Cardiac fibroblast (primary cell): ENCODE data around the gene PUDP.

Source experiments
- DNase-seq, 2 donors: peaks; one replicate each; pipeline versions ENCODE4 v3.0.0 to v3.0.0-alpha.2; 2010; ENCODE audit warnings: low read depth in 2 of 2
- H3K4me3 ChIP-seq, 2 donors: replicated peaks in 1 of 2; 1 replicate in 1 of 2; 2 replicates in 1 of 2; pipeline ENCODE4 v1.5.1; 2011; ENCODE audit warnings: low read depth in 2 of 2, low read length in 2 of 2, mild to moderate bottlenecking in 2 of 2, moderate library complexity in 1 of 2
- TF ChIP-seq, protein P1 (sequence below): IDR thresholded peaks from one replicate; pipeline ENCODE4 v1.5.1; 2011; ENCODE audit warnings: low read depth, mild to moderate bottlenecking, low read length, inconsistent platforms

The PUDP gene

DNA sequence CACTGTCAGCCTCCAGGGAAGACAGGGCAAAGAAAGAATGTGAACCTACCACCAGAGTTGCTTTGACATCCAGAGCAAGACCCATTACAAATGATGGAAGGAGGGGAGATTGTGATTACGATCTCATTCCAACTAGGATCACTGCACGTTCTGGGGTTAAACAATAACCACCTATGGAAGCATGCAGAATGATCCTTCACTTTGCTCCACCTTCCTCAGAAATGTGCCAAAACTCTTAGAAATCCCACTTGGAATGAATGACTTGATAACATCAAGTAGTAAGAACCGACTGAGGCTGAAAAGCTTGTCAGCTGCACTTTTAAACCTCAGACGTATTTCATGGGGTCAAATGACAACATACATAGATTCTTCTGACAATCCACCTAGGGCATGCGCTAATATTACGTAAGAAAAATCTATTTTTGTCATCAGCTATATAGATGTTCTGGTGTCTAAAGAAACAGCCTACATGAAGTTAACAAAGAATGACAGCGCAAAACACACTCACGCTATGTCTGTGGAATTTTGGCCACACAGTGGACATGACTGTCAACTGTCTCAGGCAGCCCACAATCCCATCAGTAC, 3.9 kb downstream of the PUDP start:
- H3K4me3 ChIP-seq, result no peak overlapping the region
- TF ChIP-seq, protein P1, sequence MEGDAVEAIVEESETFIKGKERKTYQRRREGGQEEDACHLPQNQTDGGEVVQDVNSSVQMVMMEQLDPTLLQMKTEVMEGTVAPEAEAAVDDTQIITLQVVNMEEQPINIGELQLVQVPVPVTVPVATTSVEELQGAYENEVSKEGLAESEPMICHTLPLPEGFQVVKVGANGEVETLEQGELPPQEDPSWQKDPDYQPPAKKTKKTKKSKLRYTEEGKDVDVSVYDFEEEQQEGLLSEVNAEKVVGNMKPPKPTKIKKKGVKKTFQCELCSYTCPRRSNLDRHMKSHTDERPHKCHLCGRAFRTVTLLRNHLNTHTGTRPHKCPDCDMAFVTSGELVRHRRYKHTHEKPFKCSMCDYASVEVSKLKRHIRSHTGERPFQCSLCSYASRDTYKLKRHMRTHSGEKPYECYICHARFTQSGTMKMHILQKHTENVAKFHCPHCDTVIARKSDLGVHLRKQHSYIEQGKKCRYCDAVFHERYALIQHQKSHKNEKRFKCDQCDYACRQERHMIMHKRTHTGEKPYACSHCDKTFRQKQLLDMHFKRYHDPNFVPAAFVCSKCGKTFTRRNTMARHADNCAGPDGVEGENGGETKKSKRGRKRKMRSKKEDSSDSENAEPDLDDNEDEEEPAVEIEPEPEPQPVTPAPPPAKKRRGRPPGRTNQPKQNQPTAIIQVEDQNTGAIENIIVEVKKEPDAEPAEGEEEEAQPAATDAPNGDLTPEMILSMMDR, result no peak
- no peak for DNase-seq

DNA sequence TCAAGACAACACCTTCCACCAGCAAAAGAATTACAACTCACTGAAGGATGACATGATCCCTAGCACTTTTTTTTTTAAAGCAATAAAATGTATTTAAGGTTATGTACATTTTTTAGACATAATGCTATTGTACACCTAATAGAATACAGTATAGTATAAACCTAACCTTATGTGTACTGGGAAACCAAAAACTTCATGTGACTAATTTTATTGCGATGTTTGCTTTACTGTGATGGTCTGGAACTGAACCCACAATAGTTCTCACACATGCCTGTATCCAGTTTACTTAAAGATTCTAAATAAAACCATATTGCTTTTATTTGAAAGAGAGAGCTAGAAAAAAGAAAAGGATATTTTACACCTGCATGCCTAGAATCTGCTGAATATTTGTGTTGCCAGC, 4.9 kb downstream of the PUDP start:
- no peak overlapping the region for H3K4me3 ChIP-seq
- no peak for DNase-seq
- TF ChIP-seq, protein P1, result no peak

DNA sequence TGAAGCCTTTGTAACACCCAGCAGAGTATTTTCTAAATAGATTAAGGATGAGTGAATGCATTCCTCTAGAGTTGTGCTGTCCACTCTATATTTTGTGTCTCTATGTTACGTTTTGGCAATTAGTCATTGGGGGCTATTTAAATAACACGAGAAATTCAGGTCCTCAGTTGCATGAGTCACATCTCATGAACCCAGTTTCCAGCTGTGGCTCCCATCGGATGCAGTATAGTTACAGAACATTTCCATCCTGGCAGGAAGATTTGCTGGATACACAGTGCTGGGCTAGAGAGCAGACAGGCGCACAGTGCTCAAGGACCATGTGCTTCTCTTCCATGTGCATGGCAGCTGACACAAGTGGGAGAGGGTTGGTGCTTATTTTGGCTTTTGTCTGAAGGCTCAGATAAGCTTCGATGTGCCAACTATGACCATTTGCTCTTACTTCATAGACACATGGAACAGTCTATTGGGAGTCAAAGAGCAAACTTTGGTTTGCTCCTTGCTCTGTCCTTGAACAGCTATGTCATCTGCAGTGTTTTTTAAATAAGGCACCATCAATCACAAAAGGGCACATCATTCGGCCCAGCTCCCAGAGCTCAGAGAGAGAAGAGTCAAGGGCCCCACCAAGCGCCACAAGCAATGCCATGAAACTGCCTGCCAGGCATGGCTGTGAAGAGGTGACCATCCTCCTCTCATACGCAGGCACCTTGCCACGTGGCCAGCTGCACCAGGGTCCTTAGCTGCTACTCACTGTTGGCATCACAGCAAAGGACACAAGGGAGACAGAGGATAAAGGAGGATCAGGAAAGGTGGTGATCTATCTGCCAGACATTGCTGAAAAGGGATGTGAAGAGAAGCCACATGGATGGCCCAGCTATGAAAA, 8.5 kb downstream of the PUDP start:
- peak; percentile 18 to 77 for DNase-seq
- TF ChIP-seq, protein P1, result no peak
- H3K4me3 ChIP-seq, result no peak overlapping the region

DNA sequence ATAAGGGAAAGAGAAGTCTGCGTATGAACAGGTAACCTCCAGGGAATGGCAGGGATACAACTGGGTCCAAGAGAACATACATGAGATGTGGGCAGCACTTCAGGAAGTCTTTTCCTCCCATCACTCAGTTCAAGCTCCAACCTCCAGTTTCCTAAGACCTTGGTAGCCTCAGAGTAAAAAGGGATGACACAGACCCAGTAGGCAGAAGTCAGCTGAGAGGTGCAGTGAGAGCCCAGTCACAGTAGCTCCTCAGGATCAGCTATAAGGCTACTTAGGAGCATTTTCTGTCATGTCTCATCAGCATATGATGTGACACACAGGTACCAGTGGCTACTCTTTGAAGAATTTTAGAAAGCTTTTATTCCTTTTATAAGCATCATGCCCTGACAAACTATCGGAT, 13.0 kb downstream of the PUDP start:
- TF ChIP-seq, protein P1, result no peak
- no peak overlapping the region for H3K4me3 ChIP-seq
- no peak for DNase-seq

DNA sequence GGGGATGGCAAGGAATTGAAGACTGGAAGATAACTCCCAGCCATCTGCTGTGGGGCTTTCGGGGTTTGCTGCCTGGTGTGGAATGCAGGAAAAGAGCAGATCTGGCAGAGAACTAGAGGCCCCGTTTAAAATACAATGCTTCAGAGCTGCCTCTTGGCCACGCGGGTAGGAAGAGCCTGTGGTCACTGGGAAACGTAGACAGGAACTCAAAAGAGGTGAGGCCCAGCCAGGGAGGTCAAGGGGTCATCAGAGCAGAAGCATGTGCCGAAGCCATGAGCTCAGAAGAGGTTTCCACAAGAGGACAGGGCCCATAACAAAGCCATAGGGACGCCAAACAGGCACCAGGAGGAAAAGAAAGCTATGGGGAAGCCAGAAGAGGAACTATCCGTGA, 14.9 kb downstream of the PUDP start:
- TF ChIP-seq, protein P1, result no peak
- DNase-seq, result peak; percentile 20 to 30
- no peak overlapping the region for H3K4me3 ChIP-seq

DNA sequence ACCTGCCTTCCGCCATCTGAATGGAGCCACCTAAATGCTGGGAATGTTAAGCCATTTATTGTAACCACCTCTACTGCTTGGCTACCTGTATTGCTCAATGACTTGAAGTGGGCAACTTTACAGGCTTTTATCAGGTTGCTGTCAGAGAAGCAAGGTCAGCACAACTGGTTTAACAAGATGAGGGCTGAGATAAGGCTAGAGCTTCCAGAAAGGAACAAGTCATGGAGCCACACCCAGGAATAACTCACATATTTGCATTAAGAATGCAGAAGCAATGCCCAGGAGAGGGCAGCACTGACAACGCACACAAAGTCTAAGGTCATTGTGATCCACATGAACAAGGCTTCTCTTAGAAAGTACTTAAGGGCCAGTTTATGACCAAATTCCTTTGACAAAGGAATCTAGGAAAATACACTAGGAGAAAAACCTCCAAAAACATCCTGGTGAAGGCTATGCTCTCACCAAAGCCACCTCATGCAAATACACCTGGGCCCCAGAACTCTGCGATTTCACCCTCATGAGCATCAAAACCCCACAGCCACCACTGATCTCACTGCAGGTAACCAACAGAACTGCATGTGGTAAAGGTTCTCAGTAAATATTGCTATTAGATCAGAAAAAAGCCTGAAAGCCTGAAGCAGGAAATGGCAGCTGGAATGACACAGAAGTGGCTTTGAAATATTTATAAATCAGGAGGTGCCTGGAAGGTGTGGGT, 15.5 kb downstream of the PUDP start:
- DNase-seq, result peak; percentile 70 to 82
- H3K4me3 ChIP-seq, result no peak overlapping the region
- TF ChIP-seq, protein P1, result peak; percentile 47
